Occipital lobe (tissue), 2 donors: ENCODE results near the gene MTFR1L. TPM values are rescaled to one million over a fixed set of nuclear protein-coding genes. Genes with fewer than 3 reads are reported as not detected.
A peak's percentile ranks its signal among the peaks of the same experiment; 100 is the strongest.
"Not testable (repeated sequence)": the region's sequence is repeated elsewhere in the genome, so short reads cannot be mapped to it uniquely, and the experiment has no call there.

Experiments used
- DNase-seq: peaks from one replicate; lab custom pipeline; 2025; lab: John Stamatoyannopoulos, UW
- total RNA-seq: library from RNA; depleted of rRNA; stranded (reverse); fragments of >200 nt; gene quantifications from one replicate; pipeline ENCODE4 v1.2.3, GENCODE V29; 2014

Gene MTFR1L
- total RNA-seq, 1 donor from 2014 or later = 32.8 TPM

DNA sequence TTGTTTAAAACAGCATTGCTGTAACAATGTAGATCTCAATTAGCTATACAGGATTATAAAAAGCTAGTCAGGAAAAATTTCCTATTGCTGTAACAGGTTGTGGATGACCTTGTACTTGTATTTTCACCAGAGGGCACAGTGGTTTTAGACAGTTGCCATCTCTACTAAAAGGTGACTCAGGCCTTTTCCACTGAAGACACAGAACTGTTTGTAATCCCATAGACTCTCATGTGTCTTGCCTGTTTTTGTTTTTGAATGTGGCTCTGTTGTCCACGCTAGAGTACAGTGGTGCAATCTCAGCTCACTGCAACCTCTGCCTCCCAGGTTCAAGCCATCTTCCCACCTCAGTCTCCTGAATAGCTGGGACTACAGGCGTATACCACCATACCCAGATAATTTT lies 5.9 kb downstream of the MTFR1L start:
- DNase-seq = no peak

DNA sequence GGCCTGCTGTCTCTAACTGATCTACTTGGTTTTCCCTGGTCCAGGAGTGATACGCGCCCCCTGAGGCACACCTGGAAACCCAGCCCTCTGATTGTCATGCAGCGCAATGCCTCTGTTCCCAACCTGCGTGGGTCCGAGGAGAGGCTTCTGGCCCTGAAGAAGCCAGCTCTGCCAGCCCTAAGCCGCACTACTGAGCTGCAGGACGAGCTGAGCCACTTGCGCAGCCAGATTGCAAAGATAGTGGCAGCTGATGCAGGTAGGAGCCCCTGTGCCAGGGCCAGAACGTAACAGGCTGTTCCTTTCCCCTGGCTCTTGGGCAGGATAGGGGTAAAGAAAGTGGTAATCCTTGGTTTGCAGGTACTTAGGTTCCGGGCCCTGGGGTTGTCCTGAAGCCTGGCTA lies 6.8 kb downstream of the MTFR1L start:
- DNase-seq = no peak

DNA sequence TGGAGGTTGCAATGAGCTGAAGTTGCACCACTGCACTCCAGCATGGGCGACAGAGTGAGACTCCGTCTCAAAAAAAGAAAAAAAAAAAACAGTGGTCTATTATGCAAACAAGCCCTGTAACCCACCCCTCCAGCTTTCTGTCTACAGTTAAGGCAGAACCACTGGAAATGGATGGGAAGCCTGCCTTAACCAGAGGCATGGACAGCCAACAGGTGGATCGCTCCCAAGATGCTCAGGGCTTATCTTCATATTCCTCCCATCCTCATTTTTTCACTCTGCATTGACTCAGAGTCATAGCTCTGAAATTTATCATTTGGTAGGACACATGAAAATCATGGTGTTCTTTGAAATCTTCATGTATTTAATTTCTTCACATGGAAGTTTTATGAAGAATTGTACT lies 8.7 kb downstream of the MTFR1L start:
- DNase-seq = no peak

DNA sequence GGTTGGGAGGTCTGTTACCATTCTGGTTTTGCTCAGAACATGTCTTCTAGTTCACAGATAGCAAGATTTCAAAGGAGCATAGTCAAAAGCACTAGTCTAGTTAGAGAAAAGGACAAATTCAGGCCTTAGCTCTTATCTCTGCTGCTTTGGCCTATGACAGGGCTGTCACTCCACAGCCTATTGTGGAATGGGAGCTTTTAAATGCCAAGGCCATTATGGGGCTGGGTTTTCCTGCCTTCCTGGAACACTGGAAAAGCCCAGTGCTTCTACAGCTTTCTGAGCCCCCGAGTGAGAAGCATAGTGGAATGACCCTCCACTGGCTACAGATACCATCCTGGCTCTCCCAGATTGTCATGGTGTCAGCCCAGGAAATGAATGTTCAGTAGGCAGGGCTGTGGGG lies 9.3 kb downstream of the MTFR1L start:
- DNase-seq = no peak

DNA sequence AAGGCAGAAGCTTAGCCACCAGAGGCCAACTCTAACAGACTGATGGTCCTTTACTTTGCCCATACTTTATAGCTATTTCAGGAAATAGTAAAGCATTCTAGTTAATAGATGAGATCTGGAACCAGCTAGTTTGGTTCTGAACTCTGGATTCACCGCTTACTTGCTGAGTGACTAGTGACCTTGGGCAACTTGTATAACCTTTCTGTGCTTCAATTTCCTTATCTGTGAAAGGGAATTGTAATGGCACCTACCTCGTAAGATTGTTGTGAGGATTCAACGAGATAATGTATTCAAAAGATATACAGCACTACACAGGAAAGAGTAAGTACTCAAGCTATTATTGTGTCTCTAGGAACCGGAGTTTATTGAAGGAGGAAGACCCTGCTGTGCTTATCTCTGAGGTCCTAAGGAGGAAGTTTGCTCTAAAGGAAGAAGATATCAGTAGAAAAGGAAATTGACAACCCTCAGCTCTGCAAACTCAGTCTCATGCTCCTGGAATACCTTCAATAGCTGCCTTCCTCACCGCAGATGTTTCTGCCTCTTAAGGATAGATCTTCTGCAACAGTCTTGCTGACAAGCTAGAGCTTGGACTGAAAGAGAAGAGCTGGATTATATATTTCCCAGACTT lies 11.9 kb downstream of the MTFR1L start:
- no peak for DNase-seq

DNA sequence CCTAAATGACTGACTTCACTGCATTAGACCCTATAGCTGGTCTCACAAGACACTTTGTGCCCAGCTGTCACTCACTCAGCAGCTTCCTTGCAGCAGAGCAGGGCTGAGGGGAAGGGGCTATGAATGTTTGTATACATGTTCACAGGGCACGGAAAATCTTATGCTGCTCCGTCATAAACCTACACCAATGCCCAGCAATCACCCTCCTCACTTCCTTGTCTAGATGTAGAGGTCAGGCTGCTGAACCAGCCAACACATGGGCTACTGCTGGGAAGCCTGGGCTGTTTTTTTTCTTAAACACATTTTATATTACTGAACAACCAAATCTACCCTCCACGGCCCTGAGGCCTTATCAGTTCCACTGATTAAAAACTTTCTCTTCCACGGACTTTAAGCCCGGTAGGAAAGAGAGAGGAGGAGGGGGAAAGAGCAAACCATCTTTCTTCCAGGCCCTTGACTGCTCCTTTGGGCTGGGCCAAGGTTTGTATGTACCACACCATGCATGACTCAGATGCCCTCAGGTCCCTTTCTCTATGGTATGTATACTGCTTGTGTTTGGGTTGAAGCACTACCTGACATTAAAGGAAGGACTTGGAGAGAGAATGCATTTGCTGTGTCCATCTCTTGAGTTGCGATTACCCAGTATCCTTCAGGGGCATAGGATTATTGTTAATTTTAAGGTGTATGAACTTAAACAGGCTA lies 12.7 kb downstream of the MTFR1L start:
- DNase-seq = no peak

DNA sequence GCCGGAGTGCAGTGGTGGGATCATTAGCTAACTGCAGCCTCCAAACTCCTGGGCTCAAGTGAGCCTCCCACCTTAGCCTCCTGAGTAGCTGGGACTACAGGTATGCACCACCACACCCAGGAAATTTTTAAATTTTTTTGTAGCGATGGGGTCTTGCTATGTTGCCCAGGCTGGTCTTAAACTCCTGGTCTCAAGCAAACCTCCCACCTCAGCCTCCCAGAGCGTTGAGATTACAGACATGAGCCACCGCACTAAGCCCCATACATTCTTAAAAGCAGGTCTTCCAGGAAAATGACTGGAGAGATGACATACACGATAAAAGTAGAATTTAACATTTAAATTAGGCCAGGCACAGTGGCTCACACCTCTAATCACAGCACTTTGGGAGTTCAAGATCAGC lies 13.4 kb downstream of the MTFR1L start:
- no peak for DNase-seq

DNA sequence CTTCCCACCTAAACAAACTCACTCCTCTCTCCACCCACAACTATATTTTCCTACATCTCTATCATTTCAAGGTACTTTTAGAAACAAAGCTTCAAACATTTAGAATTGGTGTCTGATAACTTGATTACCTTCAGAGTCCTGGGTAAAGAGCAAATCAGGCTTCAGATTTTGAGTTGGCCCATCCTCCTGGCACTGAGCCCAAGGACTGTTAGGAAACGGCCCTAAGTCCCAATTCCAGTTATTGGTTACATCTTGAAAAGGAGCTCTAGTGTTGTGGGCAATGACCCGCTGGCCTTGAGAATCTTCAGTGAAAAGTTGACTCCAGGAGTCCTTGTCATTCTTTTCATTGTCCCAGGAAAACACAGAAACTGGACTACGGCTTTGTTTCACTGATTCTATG lies 15.1 kb downstream of the MTFR1L start:
- DNase-seq = no peak

DNA sequence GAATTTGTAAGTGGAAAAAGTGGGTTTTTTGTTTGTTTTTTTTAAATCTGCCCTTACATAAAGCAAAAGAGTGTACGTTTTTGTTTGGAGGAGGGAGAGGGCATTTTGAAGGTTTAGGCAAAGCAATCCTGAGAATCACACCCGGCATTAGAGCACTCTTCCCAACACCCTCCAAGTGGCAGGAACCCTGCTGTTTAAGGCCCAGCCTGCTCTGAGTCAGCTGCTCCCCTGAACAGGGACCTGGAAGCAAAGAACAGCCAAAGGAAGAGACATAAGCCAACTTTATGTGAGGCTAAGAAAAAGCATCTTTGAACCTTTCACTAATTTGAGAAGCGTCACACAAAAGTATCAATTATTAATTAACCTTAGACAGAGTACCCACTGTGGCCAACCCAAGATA lies 16.9 kb downstream of the MTFR1L start:
- DNase-seq = no peak

DNA sequence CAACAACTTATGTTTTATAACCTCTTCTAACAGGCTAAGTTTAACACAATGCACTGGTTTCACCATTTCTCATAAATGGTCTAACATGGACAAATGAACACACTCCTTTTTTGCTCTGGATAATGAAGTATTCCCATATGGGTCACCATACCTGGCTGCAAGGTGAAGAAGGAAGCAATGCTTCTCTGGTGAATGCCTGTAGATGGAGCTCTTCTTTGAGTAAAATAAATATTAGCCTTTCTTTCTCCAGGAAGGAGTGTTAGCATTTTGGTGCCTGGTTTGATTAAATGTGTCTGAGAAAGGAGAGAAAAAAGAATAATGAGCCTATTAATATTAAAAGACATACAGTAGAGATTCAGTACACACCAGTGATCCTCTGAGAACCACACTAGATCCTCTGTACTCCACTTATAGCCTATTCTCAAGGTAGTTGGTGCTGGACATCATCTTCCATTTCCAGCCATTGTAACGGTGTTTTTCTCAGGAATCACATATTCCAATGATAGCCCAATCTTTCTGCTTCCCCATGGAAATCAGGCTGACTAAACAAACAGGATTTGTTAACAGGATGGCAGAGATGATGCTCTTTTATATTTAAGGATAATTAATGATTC lies 17.6 kb downstream of the MTFR1L start:
- no peak for DNase-seq

DNA sequence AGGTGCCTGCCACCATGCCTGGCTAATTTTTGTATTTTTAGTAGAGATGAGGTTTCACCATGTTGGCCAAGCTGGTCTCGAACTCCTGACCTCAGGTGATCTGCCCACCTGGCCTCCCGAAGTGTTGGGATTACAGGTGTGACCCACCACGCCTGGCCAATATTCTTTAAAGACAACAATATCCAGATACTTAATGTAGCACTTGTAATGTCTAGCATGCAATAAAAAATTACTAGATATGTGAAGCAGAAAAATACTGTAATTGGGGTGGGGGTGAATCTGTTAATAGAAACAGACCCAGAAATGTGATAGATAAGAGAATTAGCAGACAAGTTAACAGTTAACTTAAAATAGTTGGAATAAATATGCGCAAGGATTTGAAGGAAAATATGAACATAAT lies 20.1 kb downstream of the MTFR1L start:
- DNase-seq = not testable (repeated sequence)

DNA sequence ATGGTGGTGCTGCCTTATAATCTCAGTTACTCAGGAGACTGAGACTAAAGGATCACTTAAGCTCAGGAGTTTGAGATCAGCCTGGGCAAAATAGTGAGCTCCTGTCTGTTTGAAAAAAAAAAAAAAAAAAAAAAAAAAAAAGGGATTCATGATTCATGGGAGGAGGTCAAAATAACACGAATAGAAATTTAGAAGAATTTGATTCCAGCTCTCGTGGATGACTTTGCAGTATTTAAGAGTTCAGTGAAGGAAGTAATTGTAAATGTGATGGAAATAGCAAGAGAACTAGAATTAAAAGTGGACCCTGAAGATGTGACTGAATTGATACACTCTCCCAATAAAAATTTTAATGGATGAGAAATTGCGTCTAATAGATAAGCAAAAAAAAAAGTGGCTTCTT lies 23.7 kb downstream of the MTFR1L start:
- no peak for DNase-seq

DNA sequence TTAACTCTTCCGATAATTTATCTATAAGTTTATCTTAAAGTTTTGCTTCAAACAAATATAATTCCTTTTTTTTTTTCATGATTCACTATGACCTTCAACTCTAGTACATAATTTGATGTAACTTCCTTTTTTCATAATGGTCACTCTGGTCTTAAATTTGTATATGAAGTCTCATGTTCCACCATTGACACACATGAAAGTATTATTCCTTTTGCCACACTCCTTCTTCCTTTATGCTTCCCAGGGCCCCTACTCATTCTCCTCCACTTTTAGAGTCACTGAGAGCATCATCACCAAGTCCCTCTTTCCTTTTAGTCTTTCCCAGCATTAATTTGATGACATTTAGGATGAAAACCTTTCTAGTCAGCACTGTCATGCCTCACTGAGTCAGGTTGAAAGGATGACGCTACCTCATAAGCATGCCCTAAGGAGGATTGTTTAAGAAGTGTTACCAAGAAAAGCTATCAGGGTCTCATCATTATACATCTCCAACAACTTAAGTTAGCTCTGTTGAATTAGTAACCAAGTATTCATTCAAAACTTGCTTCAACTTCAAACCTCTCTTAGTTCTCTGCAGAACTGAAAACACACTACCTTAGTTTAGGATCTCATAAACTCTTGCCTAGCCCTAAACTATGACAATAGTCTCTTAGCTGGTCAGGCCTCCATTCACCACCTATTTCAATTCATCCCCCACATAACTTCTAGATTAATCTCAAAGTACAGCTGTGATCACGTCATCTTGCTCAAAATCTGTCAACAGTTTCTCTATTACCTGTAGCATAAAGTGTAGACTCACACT lies 25.0 kb downstream of the MTFR1L start:
- no peak for DNase-seq

DNA sequence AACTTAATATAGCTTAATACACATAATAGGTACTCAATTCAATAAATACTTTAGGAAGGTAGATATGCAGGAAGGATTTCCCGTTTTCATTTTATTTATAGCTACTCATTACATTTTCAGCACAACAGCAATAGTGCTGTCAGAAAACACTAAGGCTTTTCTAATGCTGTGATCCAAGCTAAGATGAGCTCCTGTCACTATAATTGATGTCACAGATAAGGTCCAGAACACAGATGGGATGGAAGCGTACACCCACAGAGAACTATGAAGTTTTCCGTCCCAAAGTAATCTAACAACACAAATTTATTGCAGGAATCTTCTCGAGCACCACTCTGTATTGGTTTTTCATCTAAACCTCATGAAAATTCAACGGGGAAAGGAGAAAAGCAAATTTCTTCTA lies 25.9 kb downstream of the MTFR1L start:
- no peak for DNase-seq

DNA sequence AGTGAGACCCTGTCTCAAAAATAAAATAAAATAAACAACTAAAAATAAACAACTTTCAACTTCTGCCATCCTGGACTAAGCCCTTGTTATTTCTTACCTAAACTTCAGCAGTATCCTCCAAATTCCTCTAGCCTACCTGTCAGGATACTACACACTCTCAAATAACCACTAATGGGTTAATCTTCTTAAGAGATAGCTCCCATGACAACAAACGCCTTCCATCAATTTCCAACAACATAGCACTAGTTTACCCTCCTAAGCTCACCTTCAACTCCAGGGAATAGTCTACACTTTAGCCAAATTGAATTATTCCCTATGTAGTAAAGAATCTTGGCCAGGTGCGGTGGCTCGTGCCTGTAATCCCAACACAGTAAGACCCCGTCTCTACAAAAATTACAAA lies 28.2 kb downstream of the MTFR1L start:
- DNase-seq = no peak

DNA sequence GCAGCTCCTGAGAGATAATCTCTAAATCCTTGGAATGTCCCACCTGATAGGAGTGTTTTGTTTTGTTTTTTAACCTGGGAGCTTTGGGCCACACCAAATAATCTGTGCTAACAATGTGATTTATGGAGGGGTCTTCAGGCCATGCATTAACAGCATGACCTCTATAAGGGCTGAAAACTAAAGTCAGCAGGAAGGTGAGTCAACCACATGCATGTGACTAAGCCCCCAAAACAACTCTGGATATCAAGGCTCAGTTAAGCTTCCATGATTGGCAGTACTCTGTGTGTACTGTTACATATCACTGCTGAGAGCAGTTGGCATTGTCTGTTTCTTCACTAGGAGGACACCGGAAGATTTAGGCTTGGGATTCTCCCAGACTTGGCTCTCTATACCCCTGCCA lies 28.8 kb downstream of the MTFR1L start:
- DNase-seq = no peak

DNA sequence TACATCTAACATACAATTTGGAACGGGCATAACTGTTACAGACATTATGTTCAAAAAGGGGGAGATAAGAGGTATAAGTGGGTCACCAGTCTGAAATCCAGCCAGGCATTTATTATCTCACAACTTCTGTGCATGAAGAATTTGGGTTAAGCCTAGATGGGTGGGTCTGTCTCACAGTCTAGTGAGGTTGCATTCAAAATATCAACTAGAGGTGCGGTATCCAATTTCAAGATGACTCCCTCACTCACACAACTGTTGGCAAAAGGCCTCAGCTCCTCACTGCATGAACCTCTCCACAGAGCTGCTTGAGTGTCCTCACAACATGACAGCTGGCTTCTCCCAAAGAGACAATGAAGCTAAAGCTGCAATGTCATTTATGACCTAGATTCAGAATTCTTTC lies 34.8 kb downstream of the MTFR1L start:
- DNase-seq = no peak

DNA sequence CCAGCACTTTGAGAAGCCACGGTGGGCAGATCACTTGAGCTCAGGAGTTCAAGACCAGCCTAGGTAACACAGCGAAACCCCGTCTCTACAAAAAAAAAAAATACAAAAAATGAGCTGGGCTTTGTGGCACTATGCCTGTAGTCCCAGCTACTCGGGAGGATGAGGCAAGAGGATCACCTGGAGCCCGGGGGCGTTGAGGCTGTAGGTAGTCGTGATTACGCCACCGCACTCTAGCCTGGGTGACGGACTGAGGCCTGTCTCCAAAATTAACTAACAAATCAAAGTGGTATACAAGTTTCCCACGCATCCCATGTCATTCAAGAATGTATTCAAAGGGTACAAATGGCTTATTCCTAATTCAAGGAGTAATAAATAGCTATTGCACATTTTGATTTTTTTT lies 37.1 kb downstream of the MTFR1L start:
- no peak for DNase-seq

DNA sequence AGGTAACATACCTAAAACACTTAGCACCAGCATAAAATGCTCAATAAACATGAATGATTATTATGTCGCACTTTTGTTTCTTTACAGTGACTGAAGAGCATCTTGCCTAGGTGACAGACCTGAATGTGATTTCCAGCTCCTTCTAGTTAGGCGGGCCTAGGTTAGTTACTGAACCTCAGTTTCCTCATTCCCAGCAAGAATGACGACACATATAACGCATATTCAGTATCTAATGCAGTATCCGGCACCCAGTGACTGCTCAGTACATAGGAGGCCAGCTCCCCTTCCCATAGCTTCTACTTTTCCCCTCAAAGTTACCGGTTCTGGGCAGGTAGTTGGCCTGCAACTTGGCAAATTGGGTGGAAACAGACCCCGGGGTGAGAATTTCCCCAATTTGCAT lies 38.7 kb downstream of the MTFR1L start:
- no peak for DNase-seq

DNA sequence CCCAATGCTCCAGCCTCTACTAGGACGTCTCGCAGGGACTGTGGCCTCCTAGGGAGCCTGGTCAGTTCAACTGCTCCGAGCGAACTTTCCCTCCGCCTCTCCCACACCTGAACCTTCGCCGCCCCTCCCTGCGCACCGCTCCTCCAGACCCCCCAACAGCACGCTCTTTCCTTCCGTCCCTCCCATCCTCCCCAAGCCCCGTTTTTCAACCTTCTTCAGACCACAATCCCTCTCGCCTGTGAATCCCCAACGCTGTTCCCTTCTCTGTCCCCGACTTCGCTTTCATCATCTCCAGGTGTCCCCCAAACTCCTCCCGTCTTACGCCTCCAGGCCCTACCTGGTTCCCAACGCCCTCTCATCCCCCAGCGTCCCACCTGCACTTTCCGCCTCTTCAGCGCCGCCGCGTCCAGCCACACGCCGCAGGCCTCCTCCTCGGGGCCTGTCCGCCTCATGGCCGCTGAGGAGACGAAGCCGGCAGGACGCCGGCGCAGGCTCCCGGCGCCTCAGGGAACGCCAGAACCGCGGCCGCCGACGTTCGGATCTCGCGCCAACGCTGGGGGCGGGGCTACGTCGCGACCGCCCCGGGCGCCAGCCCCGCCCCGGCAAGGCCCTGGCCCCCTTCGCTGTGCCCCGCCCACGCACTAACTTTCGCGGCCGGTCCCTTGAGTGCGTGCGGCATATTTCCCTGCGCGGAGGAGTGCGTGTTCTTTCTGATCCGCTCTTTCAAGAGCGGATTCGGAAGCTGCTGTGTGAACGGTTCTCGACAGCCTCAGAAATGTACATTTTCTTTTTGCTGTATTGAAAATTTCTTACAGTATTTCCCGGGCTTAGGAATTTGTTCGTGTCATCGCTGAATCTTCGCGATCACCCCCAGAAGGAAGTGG lies 39.4 kb downstream of the MTFR1L start, which contains the start of gene AUNIP:
AUNIP (minus strand) TSS at position 552 of the 884 bp plus-strand sequence; CDS start at position 452, 100 bp downstream.
- peak; percentile 68 for DNase-seq
